ENCODE measurements around the gene PRKN.

Gene PRKN

DNA sequence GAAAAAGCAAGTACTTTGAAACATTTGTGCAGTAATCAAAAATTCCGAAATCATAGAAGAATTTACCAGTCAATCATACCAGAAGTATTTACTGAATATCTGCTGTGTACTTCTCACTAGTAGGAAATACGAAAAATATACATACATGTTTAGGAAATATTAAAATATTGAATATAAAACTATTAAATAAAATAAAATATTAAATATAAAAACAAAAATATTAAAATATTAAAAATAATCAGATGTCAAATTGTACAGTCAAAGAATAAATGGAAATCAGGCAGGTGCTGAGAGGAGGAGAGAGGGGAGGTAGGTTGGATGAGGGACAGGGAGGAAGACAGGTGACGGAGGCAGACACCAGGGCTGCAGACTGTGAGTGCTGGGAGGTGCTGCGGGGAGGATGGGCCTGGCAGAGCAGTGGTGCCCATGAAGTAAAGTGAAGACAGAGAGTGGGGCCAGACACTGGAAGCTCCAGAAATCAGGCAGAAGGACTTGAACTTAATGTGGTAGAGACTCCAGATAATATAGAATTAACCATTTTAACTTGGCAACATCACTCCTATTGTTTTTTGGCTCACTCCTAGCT lies 55.9 kb downstream of the PRKN start:
- no peak for DNase-seq

DNA sequence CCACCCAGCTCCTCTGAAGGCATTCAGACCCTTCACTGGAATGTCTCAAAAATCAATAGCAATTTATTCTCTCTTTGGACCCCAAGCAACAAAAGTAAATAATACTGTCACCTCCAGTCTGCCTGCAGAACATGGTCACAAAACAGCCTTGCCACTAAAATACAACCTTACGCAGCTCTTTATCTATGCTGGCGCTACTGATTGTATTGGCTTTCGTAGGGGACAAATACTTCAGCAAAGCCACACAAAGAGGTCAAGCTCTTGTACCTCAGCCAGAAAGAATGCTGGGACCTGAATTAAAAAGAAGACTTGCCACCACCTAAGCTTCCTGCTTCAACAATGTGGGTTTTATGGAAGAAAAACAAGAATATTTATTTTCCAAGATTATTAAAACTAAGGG lies 57.2 kb downstream of the PRKN start:
- DNase-seq: no peak

DNA sequence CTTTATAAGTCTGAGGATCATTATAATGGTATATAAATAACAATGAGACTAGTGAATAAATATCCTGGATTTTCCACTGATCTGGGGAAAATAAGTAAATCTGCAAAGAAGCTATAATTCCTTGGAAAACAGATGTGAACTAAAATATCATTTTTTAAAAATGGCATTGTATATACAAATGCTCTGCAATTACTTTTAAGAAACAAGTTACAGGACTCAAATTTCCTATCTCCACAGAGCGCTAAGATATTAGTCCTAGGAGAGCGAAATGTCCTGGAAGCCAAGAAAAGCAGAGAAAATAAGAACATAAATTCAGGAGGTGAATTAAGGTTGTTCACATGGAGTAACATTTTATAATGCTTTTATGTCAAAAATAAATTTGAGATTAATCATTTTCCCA lies 61.3 kb downstream of the PRKN start:
- DNase-seq: no peak

DNA sequence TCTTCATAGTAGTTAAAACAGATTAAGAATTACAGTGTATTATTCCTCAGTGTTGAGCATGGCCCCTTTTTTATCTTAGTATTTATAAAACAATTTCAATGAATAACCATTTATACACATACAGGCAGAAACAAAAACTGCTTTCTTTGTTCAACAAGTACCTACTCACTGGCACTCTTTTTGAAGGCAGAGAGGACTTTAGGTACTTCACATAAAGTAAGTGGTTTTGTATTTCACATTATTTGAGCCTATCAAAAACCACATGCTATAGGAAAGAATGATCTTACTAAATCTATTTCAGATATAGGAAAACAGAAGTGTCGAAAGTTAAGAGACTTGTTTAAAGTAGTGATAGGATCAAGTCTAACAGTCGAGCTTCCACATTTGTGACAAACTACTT lies 73.8 kb downstream of the PRKN start:
- no peak for DNase-seq

GRCh38 chr6:162651505-162651904 lies 76.1 kb downstream of the PRKN start:
- DNase-seq: no peak

DNA sequence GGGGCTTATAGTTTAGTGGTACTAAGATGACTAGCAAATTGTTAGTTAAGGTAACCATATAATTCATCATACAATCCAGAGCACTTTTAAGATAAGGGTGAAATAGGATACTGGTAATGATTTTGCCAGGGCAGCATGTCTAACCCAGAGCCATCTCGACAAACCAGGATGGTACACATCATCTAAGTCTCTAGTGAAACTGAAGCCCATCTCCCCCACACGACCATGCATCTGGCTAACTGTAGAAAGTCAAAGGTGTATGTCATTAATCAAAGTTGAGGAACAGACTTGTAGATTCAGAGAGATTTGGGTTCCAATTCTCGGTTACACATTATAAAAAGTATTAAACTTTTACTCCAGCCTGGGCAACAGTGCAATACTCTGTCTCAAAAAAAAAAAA lies 78.3 kb downstream of the PRKN start:
- no peak for DNase-seq

DNA sequence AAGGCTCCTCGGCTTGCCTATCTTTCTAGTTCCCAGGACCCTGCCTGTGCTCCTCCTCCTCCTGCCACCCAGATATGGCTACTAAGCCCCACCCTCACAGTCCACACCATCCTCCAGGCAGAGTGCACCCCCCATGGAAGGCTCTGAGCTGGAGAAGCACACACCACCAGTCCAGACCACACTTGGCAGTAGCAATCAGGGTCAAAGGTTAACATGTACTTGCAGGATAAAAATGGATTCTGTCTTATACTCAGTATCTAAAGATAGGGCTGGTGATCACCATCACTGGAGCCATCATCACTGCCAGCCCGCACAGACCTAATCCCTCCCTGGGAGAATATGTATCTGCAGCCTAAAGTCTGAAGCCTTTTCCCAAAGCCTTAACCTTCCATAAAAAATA lies 83.4 kb downstream of the PRKN start:
- no peak for DNase-seq

GRCh38 chr6:162640756-162641155 lies 86.8 kb downstream of the PRKN start:
- DNase-seq: no peak

DNA sequence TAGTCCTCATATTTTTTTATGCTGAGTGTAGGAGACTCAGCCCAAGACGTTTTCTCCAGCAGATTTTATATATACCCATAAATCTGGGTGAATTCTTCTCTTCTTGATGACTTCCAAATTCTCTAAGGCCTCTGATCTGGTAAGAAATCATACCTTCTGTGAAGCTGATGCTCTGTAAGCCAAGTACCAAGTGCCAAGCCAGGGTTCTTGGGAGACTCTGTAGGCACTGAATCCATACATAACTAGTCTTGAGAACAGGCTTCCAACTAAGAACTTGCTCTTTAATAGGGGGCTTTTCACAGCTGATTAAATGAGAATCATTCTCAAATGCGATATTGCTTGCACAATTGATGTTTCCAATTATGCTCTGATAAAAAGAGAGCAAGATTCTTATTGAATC lies 87.6 kb downstream of the PRKN start:
- DNase-seq: no peak

- DNase-seq: no peak
These were observed 88.5 kb downstream of the PRKN start for GRCh38 chr6:162638931-162639574.

- no peak for DNase-seq
These were observed 90.2 kb downstream of the PRKN start for GRCh38 chr6:162637317-162637716.

DNA sequence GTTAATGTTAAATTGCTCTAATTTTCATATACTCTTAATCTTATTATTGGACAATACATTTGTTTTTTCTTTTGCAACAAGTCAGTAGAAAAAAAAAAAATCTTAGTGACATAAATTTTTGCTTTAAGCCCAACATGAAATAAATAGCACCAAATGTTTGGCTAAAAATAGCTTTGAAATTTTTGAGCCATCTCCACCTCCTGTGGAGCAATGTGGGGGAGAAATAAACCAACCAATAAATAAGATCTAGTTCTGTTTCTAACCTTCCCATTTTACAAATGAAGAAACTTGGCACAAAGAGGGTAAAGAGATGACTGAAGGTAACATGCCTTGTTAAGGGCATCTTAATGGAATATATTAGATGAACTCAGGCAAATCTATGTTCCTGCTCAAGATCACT lies 91.4 kb downstream of the PRKN start:
- no peak for DNase-seq

DNA sequence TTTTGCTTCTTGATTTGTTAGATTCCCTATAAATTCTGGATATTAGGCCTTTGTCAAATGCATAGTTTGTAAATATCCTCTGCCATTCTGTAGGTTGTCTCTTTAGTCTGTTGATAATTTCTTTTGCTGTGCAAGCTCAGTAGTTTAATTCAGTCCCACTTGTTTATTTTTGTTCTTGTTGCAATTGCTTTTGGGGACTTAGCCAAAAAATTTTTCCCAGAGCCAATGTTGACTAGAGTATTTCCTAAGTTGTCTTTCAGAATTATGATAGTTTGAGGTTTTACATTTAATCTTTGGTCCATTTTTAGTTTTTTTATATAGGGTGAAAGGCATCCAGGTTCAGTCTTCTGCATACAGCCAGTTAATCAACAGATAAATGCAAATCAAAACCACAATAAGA lies 96.0 kb downstream of the PRKN start:
- DNase-seq: no peak

- DNase-seq: no peak
These were observed 97.5 kb downstream of the PRKN start for GRCh38 chr6:162630069-162630468.

- no peak for DNase-seq
These were observed 99.7 kb downstream of the PRKN start for GRCh38 chr6:162627825-162628224.

- DNase-seq: no peak
These were observed 100.2 kb downstream of the PRKN start for GRCh38 chr6:162627362-162627761.

- no peak for DNase-seq
These were observed 100.7 kb downstream of the PRKN start for GRCh38 chr6:162626869-162627268.

DNA sequence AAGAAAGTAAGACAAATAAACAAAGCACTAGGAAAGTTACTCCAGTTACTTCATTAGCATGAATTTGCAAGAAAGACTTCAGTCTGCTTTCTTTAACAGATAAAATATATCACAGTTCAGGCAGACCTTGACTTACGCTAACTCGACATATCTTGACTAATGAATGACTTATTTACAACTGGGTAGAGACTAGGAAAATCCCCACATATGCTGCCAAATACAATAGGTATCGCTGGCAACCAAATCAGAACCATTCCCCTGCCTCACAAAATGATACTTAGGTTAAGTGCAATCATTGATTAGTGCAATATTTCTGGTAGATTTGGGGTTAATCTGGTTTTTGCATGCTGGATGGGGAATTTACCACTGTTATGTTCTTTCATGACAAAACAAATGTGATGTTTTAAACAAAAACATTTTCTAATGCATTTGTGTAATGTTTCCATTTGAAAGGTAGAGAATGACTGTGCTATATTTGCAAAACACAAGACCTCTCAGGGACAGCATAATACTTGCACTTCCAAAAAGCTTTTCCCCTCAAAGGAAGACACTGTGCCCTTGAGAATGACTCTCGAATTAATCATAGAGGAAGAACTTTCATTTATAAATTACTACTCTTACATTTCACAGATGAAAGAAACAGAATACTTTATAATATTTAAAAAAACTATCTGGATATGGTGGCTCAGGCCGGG lies 101.6 kb downstream of the PRKN start:
- DNase-seq: no peak

- no peak for DNase-seq
These were observed 105.0 kb downstream of the PRKN start for GRCh38 chr6:162622572-162622971.

- no peak for DNase-seq
These were observed 106.3 kb downstream of the PRKN start for GRCh38 chr6:162621246-162621645.

- DNase-seq: no peak
These were observed 107.5 kb downstream of the PRKN start for GRCh38 chr6:162620073-162620472.

- no peak for DNase-seq
These were observed 109.0 kb downstream of the PRKN start for GRCh38 chr6:162618448-162619002.

DNA sequence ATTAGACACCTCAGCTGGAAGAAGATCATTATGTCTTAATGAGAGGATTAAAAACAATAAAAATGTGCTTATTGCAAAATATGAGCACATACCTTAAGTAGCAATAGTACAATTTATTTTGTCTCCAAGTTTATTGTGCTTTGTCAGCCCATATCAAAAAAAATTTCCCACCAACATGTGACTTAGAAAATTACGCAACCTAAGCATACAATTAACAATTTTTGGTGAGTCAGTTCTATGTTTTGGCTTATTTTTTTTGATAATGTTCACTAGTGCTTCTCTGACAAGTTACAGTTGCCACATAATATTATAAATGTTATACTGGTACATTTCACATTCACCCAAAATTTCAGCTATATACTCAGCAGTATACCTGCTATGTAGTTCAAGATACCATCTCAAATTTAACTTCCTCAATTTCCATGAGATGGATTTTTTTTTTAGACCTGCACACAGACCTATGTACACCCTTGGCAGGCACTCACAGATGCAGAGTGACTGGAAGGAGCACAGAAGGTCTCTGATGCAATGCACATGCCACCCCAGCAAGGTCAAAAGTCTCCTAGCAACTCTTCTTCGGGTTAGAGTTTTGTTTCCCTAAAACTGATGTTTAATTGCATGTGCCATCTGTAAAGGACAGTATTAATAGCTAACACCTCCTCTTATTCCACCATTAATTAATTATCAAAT lies 112.4 kb downstream of the PRKN start:
- DNase-seq: no peak

DNA sequence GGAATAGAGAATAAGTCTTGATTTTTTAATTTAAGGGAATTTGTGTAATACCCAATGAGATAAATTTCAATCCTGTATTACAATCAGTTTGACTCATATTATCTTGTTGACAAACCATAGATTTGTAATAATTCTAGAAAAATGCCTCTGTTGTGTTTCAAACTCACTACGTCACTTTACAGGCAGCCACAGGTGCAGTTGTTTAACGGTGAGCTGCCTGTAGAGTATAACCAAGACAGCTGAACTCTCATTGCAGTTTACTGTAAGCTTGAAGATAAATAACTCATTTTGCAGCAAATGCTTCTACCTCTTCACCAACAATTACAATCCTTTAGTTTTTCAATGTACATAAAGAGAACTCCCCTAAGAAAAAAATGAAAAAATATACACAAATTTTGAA lies 114.3 kb downstream of the PRKN start:
- DNase-seq: no peak

Measured in NCI-H1436 (cell line).